Suprapubic skin (tissue), 3 donors: ENCODE measurements around the gene TBC1D20.

Source experiments
- EP300 ChIP-seq: sonication (generic); formaldehyde crosslinking; IDR thresholded peaks from one replicate; pipeline ENCODE4 v1.6.1; 2017; ENCODE audit warnings: antibody characterized with exemption
- POLR2A ChIP-seq, 2 donors: fragments of 450-650 bp; IDR thresholded peaks; one replicate each; pipeline ENCODE4 v1.6.1; 2017; ENCODE audit warnings: antibody characterized with exemption in 2 of 2, mild to moderate bottlenecking in 2 of 2, moderate library complexity in 2 of 2
- TF ChIP-seq, protein P1 (sequence below), 2 donors: fragments of 200-600 bp in 1 of 2; fragments of 450-650 bp in 1 of 2; sonication (generic) in 1 of 2; IDR thresholded peaks; one replicate each; pipeline ENCODE4 v1.5.1; 2016 to 2019; ENCODE audit warnings: antibody characterized with exemption in 2 of 2, mild to moderate bottlenecking in 1 of 2, moderate library complexity in 1 of 2

DNA sequence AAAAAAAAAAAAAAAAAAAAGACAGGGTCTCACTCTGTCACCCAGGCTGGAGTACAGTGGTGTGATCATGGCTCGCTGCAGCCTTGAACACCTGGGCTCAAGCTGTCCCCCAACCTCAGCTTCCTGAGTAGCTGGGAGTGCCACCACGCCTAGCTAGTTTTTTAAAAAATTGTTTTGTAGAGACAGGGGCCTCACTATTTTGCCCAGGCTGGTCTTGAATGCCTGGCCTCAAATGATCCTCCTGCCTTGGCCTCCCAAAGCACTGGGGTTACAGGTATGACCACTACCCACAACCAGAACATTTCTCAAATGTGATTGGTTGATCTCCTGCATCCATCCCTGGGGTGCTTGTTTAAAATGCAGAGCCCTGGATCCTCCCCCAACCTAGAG is 59.8 kb downstream of the TBC1D20 start:
- TF ChIP-seq EP300 (no peak), POLR2A (IDR thresholded peaks at IDR 0.05) (no peak)
- TF ChIP-seq, protein P1, sequence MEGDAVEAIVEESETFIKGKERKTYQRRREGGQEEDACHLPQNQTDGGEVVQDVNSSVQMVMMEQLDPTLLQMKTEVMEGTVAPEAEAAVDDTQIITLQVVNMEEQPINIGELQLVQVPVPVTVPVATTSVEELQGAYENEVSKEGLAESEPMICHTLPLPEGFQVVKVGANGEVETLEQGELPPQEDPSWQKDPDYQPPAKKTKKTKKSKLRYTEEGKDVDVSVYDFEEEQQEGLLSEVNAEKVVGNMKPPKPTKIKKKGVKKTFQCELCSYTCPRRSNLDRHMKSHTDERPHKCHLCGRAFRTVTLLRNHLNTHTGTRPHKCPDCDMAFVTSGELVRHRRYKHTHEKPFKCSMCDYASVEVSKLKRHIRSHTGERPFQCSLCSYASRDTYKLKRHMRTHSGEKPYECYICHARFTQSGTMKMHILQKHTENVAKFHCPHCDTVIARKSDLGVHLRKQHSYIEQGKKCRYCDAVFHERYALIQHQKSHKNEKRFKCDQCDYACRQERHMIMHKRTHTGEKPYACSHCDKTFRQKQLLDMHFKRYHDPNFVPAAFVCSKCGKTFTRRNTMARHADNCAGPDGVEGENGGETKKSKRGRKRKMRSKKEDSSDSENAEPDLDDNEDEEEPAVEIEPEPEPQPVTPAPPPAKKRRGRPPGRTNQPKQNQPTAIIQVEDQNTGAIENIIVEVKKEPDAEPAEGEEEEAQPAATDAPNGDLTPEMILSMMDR (IDR thresholded peaks at IDR 0.05) = no peak
